ENCODE data around the gene TAAR1.

DNA sequence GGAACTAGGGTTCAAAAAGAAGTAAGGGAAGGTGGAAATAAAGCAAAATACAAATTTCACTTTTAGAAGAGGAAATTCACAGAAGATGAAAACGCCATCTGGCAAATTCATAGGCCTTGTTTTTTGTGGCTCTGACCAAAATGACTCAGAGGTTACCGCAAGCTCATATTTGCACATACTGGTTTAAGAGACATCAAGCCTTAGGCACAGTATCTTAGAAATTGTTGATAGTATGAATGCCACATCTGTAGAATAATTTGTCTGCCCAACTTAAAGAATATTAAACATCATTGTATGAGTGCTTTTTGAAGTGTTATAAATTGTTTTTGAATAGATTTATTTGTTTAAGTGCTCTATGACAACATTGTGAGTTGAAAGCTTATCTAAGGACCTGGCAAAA is 10.6 kb downstream of the TAAR1 start:
- TF ChIP-seq, protein P1, sequence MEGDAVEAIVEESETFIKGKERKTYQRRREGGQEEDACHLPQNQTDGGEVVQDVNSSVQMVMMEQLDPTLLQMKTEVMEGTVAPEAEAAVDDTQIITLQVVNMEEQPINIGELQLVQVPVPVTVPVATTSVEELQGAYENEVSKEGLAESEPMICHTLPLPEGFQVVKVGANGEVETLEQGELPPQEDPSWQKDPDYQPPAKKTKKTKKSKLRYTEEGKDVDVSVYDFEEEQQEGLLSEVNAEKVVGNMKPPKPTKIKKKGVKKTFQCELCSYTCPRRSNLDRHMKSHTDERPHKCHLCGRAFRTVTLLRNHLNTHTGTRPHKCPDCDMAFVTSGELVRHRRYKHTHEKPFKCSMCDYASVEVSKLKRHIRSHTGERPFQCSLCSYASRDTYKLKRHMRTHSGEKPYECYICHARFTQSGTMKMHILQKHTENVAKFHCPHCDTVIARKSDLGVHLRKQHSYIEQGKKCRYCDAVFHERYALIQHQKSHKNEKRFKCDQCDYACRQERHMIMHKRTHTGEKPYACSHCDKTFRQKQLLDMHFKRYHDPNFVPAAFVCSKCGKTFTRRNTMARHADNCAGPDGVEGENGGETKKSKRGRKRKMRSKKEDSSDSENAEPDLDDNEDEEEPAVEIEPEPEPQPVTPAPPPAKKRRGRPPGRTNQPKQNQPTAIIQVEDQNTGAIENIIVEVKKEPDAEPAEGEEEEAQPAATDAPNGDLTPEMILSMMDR (IDR thresholded peaks at IDR 0.05): no peak
- TF ChIP-seq IRF2 (CRISPR knock-in tag; IDR thresholded peaks at IDR 0.05; ENCODE audit: borderline replicate concordance, low read depth): no peak
- no peak for TF ChIP-seq CREB1 (CRISPR knock-in tag; IDR thresholded peaks at IDR 0.05)
- TF ChIP-seq FOXJ3 (CRISPR knock-in tag; IDR thresholded peaks at IDR 0.05; ENCODE audit: borderline replicate concordance): no peak
- TF ChIP-seq USF2 (CRISPR knock-in tag; IDR thresholded peaks at IDR 0.05): no peak
- TF ChIP-seq E2F1 (CRISPR knock-in tag; IDR thresholded peaks at IDR 0.05): no peak
- no peak for TF ChIP-seq FOXP1 (CRISPR knock-in tag; IDR thresholded peaks at IDR 0.05; ENCODE audit: borderline replicate concordance)

All from WTC11 (cell line).